KMS-11 (cell line): ENCODE measurements around the gene SPEF2.

Experiments
- H2AFZ ChIP-seq: fragments of 200-600 bp; sonication (generic); 2 replicates; pipeline ENCODE4 v1.6.1; 2016; ENCODE audit warnings: antibody characterized with exemption, mixed run types, low read depth
- H3K27ac ChIP-seq: fragments of 200-600 bp; sonication (generic); 2 replicates; pipeline ENCODE4 v1.6.1; 2016; ENCODE audit warnings: mild to moderate bottlenecking, mixed run types
- H3K27me3 ChIP-seq: fragments of 200-600 bp; sonication (generic); 2 replicates; pipeline ENCODE4 v1.6.1; 2017; ENCODE audit warnings: mild to moderate bottlenecking, low read depth, mixed run types, moderate library complexity; ENCODE audit not compliant: insufficient read depth
- H3K36me3 ChIP-seq: fragments of 200-600 bp; sonication (generic); 2 replicates; pipeline ENCODE4 v1.6.1; 2017; ENCODE audit warnings: mild to moderate bottlenecking, mixed run types; ENCODE audit not compliant: insufficient read depth
- H3K4me1 ChIP-seq: fragments of 200-600 bp; sonication (generic); 2 replicates; pipeline ENCODE4 v1.6.1; 2016; ENCODE audit warnings: mild to moderate bottlenecking, low read depth, mixed run types; ENCODE audit not compliant: poor library complexity, severe bottlenecking
- H3K4me2 ChIP-seq: fragments of 200-600 bp; sonication (generic); 2 replicates; pipeline ENCODE4 v1.7.0; 2016; ENCODE audit warnings: mild to moderate bottlenecking, mixed run types
- H3K4me3 ChIP-seq: fragments of 200-600 bp; sonication (generic); IDR thresholded peaks from 2 replicates; pipeline ENCODE4 v1.6.1; 2017; ENCODE audit warnings: low read depth, low read length, mixed read lengths; ENCODE audit not compliant: insufficient read depth
- H3K79me2 ChIP-seq: fragments of 200-600 bp; sonication (generic); 2 replicates; pipeline ENCODE4 v1.6.1; 2016; ENCODE audit warnings: low read depth, mixed run types; ENCODE audit not compliant: insufficient read depth
- H3K9ac ChIP-seq: fragments of 200-600 bp; sonication (generic); 2 replicates; pipeline ENCODE4 v1.6.1; 2016; ENCODE audit warnings: mild to moderate bottlenecking, mixed run types
- H4K20me1 ChIP-seq: fragments of 200-600 bp; sonication (generic); 2 replicates; pipeline ENCODE4 v1.6.1; 2016; ENCODE audit warnings: mild to moderate bottlenecking, mixed run types; ENCODE audit not compliant: insufficient read depth
- TF ChIP-seq, protein P1 (sequence below): fragments of 200-600 bp; sonication (generic); conservative IDR thresholded peaks from 2 replicates; pipeline ENCODE4 v1.6.1; 2017; ENCODE audit warnings: low read depth, mild to moderate bottlenecking, antibody characterized with exemption, low read length, moderate library complexity, mixed read lengths

The SPEF2 gene

DNA sequence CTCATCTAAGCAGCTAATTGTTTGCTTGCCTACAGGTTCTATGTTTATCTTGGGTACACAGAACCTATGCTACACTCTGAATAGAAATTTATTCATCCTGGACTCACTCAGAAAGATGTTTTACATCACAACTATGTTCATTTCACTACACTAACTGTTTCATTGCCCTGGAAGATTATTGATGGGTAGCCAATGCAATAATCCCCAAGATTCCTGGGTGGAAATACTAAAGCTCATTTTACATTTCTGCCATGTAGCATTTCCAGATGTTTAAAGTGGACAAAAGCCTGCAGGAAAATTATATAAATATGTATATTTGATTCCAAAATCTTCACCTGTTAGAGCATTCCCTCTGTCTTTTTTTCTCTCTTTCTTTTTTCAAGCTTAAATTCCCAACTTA, 187.2 kb downstream of the SPEF2 start:
- H3K79me2 ChIP-seq, result no peaks in the 10 kb centered on the region
- H3K27ac ChIP-seq, result no peak overlapping the region
- H3K36me3 ChIP-seq, result no peaks in the 10 kb centered on the region
- H2AFZ ChIP-seq, result no peak overlapping the region
- no peaks in the 10 kb centered on the region for H4K20me1 ChIP-seq
- no peak overlapping the region for H3K4me3 ChIP-seq
- TF ChIP-seq, protein P1, sequence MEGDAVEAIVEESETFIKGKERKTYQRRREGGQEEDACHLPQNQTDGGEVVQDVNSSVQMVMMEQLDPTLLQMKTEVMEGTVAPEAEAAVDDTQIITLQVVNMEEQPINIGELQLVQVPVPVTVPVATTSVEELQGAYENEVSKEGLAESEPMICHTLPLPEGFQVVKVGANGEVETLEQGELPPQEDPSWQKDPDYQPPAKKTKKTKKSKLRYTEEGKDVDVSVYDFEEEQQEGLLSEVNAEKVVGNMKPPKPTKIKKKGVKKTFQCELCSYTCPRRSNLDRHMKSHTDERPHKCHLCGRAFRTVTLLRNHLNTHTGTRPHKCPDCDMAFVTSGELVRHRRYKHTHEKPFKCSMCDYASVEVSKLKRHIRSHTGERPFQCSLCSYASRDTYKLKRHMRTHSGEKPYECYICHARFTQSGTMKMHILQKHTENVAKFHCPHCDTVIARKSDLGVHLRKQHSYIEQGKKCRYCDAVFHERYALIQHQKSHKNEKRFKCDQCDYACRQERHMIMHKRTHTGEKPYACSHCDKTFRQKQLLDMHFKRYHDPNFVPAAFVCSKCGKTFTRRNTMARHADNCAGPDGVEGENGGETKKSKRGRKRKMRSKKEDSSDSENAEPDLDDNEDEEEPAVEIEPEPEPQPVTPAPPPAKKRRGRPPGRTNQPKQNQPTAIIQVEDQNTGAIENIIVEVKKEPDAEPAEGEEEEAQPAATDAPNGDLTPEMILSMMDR, result no peak
- H3K4me2 ChIP-seq, result no peak overlapping the region
- H3K4me1 ChIP-seq, result no peaks in the 10 kb centered on the region
- H3K27me3 ChIP-seq, result no peaks in the 10 kb centered on the region
- no peak overlapping the region for H3K9ac ChIP-seq

DNA sequence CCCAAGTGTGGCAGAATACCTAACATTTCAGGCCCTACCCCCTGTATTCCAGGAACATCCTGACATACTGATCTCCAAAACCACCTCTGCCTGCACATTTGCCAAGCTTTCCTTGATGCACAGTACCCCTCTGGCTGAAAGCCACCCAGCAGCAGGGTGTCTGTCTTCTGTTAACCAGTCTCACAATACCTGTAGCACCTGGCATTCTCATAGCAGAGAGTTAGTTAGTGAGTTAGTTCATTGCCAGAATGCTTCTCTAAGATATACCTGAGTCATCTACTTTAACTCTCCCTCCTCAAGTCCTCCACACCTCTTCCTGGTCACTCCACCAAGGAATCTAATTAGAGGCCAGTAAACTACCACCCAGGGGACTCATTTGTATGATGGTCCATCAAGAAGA, 192.9 kb downstream of the SPEF2 start:
- Histone ChIP-seq H2AFZ (no peak overlapping the region), H3K9ac (no peak overlapping the region), H3K27me3 (no peaks in the 10 kb centered on the region), H3K27ac (no peak overlapping the region), H3K4me3 (no peak overlapping the region), H3K36me3 (no peaks in the 10 kb centered on the region), H4K20me1 (no peaks in the 10 kb centered on the region), H3K79me2 (no peaks in the 10 kb centered on the region), H3K4me2 (no peak overlapping the region), H3K4me1 (no peaks in the 10 kb centered on the region)
- TF ChIP-seq, protein P1, result no peak

DNA sequence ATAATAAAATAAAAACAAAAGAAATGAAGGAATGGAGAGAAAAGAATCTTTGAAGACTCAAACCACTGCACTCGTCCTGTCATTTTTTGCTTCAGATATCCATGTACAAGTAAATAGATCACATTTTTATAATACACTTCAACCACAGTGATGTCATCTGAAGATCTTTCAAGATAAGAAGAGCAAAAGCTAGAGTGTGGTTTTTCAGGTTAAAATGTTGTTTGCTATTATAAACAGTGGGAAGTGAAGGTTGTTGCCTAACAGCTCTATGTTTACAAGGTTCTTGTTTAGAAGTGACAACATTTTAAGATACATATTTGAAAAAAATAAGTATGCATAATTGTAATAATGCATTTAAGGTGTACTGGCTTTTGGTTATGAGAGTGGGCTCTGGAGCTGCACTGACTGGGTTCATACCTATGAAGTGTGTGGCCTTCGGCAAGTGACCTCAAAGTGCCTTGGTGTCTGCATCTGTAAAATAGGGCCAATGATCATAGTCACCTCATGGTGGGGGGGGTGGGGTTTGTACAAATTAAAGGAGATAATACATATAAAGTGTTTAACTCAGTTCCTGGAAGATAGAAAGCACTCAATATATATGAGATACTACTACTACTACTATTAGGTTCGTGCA, 193.6 kb downstream of the SPEF2 start:
- no peak overlapping the region for H3K27ac ChIP-seq
- no peaks in the 10 kb centered on the region for H3K4me1 ChIP-seq
- H3K27me3 ChIP-seq, result no peaks in the 10 kb centered on the region
- H2AFZ ChIP-seq, result no peak overlapping the region
- no peak overlapping the region for H3K4me2 ChIP-seq
- no peaks in the 10 kb centered on the region for H3K36me3 ChIP-seq
- H4K20me1 ChIP-seq, result no peaks in the 10 kb centered on the region
- TF ChIP-seq, protein P1, result no peak
- H3K79me2 ChIP-seq, result no peaks in the 10 kb centered on the region
- no peak overlapping the region for H3K9ac ChIP-seq
- no peak overlapping the region for H3K4me3 ChIP-seq

DNA sequence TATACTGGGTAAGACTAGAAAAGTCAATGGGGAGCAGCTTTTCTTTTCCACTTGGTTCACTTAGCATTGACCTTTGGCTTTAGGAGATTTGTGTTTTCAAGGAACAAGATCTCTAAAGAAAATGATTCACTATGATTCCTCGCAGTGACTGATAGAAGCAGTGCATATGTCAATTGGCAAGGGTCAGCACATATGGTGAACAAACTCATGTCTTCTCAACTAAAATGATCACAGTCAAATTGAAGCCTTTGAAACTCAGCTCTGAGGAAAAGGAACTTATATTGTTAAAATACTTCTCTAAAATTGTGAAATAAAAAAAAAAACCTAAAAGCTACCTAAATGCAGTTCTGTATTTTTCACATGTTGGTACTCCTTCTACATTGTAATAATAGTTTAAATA, 195.9 kb downstream of the SPEF2 start:
- Histone ChIP-seq H3K27me3 (no peaks in the 10 kb centered on the region), H3K36me3 (no peaks in the 10 kb centered on the region), H3K27ac (no peak overlapping the region), H2AFZ (no peak overlapping the region), H3K4me1 (no peaks in the 10 kb centered on the region), H3K4me3 (no peak overlapping the region), H3K9ac (no peak overlapping the region), H3K79me2 (no peaks in the 10 kb centered on the region), H3K4me2 (no peak overlapping the region), H4K20me1 (no peaks in the 10 kb centered on the region)
- TF ChIP-seq, protein P1, result no peak
